Measurements from ENCODE around the gene DNAI7.

The DNAI7 gene

GRCh38 chr12:25202137-25202536 lies 7.2 kb upstream of the DNAI7 start:
- no peaks in the 10 kb centered on the region for H3K27me3 ChIP-seq (ENCODE audit: insufficient read depth, low read depth, severe bottlenecking)
- H3K36me3 ChIP-seq = no peaks in the 10 kb centered on the region
- no peaks in the 10 kb centered on the region for H3K9me3 ChIP-seq (ENCODE audit: severe bottlenecking)
- DNase-seq = no peak
- no peak overlapping the region for H3K27ac ChIP-seq
- TF ChIP-seq CTCF (IDR thresholded peaks at IDR 0.05; ENCODE audit: low read depth, low read length) = no peak
- no peak overlapping the region for H3K4me3 ChIP-seq (ENCODE audit: low read depth, low read length)

GRCh38 chr12:25200703-25201102 lies 5.7 kb upstream of the DNAI7 start:
- H3K27me3 ChIP-seq (ENCODE audit: insufficient read depth, low read depth, severe bottlenecking) = no peaks in the 10 kb centered on the region
- H3K4me3 ChIP-seq (ENCODE audit: low read depth, low read length) = no peak overlapping the region
- TF ChIP-seq CTCF (IDR thresholded peaks at IDR 0.05; ENCODE audit: low read depth, low read length) = no peak
- no peak overlapping the region for H3K27ac ChIP-seq
- DNase-seq = no peak
- no peaks in the 10 kb centered on the region for H3K9me3 ChIP-seq (ENCODE audit: severe bottlenecking)
- no peaks in the 10 kb centered on the region for H3K36me3 ChIP-seq

GRCh38 chr12:25197608-25198007 lies 2.6 kb upstream of the DNAI7 start:
- H3K9me3 ChIP-seq (ENCODE audit: severe bottlenecking) = no peaks in the 10 kb centered on the region
- DNase-seq = no peak
- no peaks in the 10 kb centered on the region for H3K27me3 ChIP-seq (ENCODE audit: insufficient read depth, low read depth, severe bottlenecking)
- TF ChIP-seq CTCF (IDR thresholded peaks at IDR 0.05; ENCODE audit: low read depth, low read length) = no peak
- no peak overlapping the region for H3K4me3 ChIP-seq (ENCODE audit: low read depth, low read length)
- no peaks in the 10 kb centered on the region for H3K36me3 ChIP-seq
- no peak overlapping the region for H3K27ac ChIP-seq

GRCh38 chr12:25194722-25195055 lies 271 bp downstream of the DNAI7 start:
- H3K27me3 ChIP-seq (ENCODE audit: insufficient read depth, low read depth, severe bottlenecking) = no peaks in the 10 kb centered on the region
- no peaks in the 10 kb centered on the region for H3K36me3 ChIP-seq
- peak overlapping the region; percentile 62 for H3K4me3 ChIP-seq (ENCODE audit: low read depth, low read length)
- no peak for DNase-seq
- H3K27ac ChIP-seq = no peak overlapping the region
- H3K9me3 ChIP-seq (ENCODE audit: severe bottlenecking) = no peaks in the 10 kb centered on the region
- no peak for TF ChIP-seq CTCF (IDR thresholded peaks at IDR 0.05; ENCODE audit: low read depth, low read length)

- no peak for DNase-seq
- Histone ChIP-seq H3K27me3 (ENCODE audit: insufficient read depth, low read depth, severe bottlenecking) (no peaks in the 10 kb centered on the region), H3K27ac (no peak overlapping the region), H3K36me3 (no peaks in the 10 kb centered on the region), H3K4me3 (ENCODE audit: low read depth, low read length) (no peak overlapping the region), H3K9me3 (ENCODE audit: severe bottlenecking) (no peaks in the 10 kb centered on the region)
- no peak for TF ChIP-seq CTCF (IDR thresholded peaks at IDR 0.05; ENCODE audit: low read depth, low read length)
These were observed 746 bp downstream of the DNAI7 start for GRCh38 chr12:25194214-25194613.

GRCh38 chr12:25190793-25191192 lies 4.2 kb downstream of the DNAI7 start:
- no peaks in the 10 kb centered on the region for H3K27me3 ChIP-seq (ENCODE audit: insufficient read depth, low read depth, severe bottlenecking)
- H3K36me3 ChIP-seq = no peaks in the 10 kb centered on the region
- no peak overlapping the region for H3K4me3 ChIP-seq (ENCODE audit: low read depth, low read length)
- no peaks in the 10 kb centered on the region for H3K9me3 ChIP-seq (ENCODE audit: severe bottlenecking)
- H3K27ac ChIP-seq = no peak overlapping the region
- no peak for DNase-seq
- no peak for TF ChIP-seq CTCF (IDR thresholded peaks at IDR 0.05; ENCODE audit: low read depth, low read length)

All from WERI-Rb-1 (cell line).